Measurements from ENCODE around the gene RAB9A. TPM values are rescaled to one million over a fixed set of nuclear protein-coding genes. Genes with fewer than 3 reads are reported as not detected.
A peak's percentile ranks its signal among the peaks of the same experiment; 100 is the strongest.
"Not testable (repeated sequence)": the region's sequence is repeated elsewhere in the genome, so short reads cannot be mapped to it uniquely, and the experiment has no call there.

The RAB9A gene
- total and polyA plus RNA-seq, 7 experiments from 2014 or later: 10.1 to 22.8 (median 18.3) TPM

GRCh38 chrX:13648336-13648735 lies 40.6 kb upstream of the RAB9A start:
- H3K9me3 Mint-ChIP-seq; H3K27me3 ChIP-seq (ENCODE audit: control insufficient read depth in 2 of 2, insufficient read depth in 2 of 2, low read length in 2 of 2); CTCF ChIA-PET; ATAC-seq; DNase-seq; H3K27ac ChIP-seq (ENCODE audit: low read depth, low read length); H3K27ac Mint-ChIP-seq; H3K4me3 ChIP-seq (ENCODE audit: low read length); H3K4me3 Mint-ChIP-seq; POLR2A ChIA-PET; H3K36me3 ChIP-seq (ENCODE audit: control insufficient read depth in 2 of 3, insufficient read depth in 3 of 3, low read length in 3 of 3); H3K36me3 Mint-ChIP-seq; H3K27me3 Mint-ChIP-seq; H3K4me1 ChIP-seq (ENCODE audit: control insufficient read depth in 2 of 2, insufficient read depth in 2 of 2, low read length in 2 of 2); H3K9me3 ChIP-seq (ENCODE audit: control insufficient read depth in 2 of 3, low read length in 3 of 3): not testable (repeated sequence)
- H3K4me1 Mint-ChIP-seq: peaks cover 0 to 21% (median 15%) of the 10 kb centered on the region in 7 donors
- intact Hi-C loops (cut with micrococcal nuclease): loop anchor here in 1 of 2 donors (10.0 kb wide), 1 partner anchor 1496 kb away; no protein-coding TSS in a partner anchor

GRCh38 chrX:13649838-13650237 lies 39.1 kb upstream of the RAB9A start:
- Mint-ChIP-seq H3K27ac (no peak overlapping the region), H3K4me1 (peaks cover 1 to 29% (median 23%) of the 10 kb centered on the region in 7 donors), H3K9me3 (no peaks in the 10 kb centered on the region), H3K27me3 (no peaks in the 10 kb centered on the region), H3K36me3 (peaks cover 0 to under 1% (median 0%) of the 10 kb centered on the region in 5 donors), H3K4me3 (no peak overlapping the region)
- DNase-seq: no peak
- Histone ChIP-seq H3K4me1 (ENCODE audit: control insufficient read depth in 2 of 2, insufficient read depth in 2 of 2, low read length in 2 of 2) (peaks cover 15 to 16% of the 10 kb centered on the region in 2 donors), H3K27ac (ENCODE audit: low read depth, low read length) (no peak overlapping the region), H3K36me3 (ENCODE audit: control insufficient read depth in 2 of 3, insufficient read depth in 3 of 3, low read length in 3 of 3) (peaks cover 0 to 2% (median 0%) of the 10 kb centered on the region in 3 experiments), H3K9me3 (ENCODE audit: control insufficient read depth in 2 of 3, low read length in 3 of 3) (no peaks in the 10 kb centered on the region), H3K4me3 (ENCODE audit: low read length) (no peak overlapping the region), H3K27me3 (ENCODE audit: control insufficient read depth in 2 of 2, insufficient read depth in 2 of 2, low read length in 2 of 2) (no peaks in the 10 kb centered on the region)
- POLR2A ChIA-PET: no interaction called here
- CTCF ChIA-PET: interaction anchor here (1.3 kb wide), 1 partner anchor 382 kb away, joined by 3 read pairs; no protein-coding TSS in a partner anchor
- intact Hi-C loops (cut with micrococcal nuclease): loop anchor here (5.0 to 10.0 kb wide), 6 partner anchors 558 to 1885 kb away; partner anchors contain the start of gene PRPS2 (in 1 of the 2)
- no peak for ATAC-seq

- H3K9me3 ChIP-seq (ENCODE audit: control insufficient read depth in 2 of 3, low read length in 3 of 3): no peaks in the 10 kb centered on the region
- no peak overlapping the region for H3K4me3 Mint-ChIP-seq
- CTCF ChIA-PET: interaction anchor here (1.3 kb wide), 1 partner anchor 382 kb away, joined by 3 read pairs; no protein-coding TSS in a partner anchor
- H3K9me3 Mint-ChIP-seq: no peaks in the 10 kb centered on the region
- H3K36me3 ChIP-seq (ENCODE audit: control insufficient read depth in 2 of 3, insufficient read depth in 3 of 3, low read length in 3 of 3): peaks cover 0 to 2% (median 0%) of the 10 kb centered on the region in 3 experiments
- H3K4me1 ChIP-seq (ENCODE audit: control insufficient read depth in 2 of 2, insufficient read depth in 2 of 2, low read length in 2 of 2): peaks cover 15 to 16% of the 10 kb centered on the region in 2 donors
- H3K27ac Mint-ChIP-seq: peak overlapping the region in 1 of 9 donors; percentile 28
- peaks cover 5 to 34% (median 28%) of the 10 kb centered on the region in 7 donors for H3K4me1 Mint-ChIP-seq
- intact Hi-C loops (cut with micrococcal nuclease): loop anchor here (5.0 to 10.0 kb wide), 5 partner anchors 558 to 1886 kb away; partner anchors contain the start of gene PRPS2 (in 1 of the 2)
- H3K27me3 ChIP-seq (ENCODE audit: control insufficient read depth in 2 of 2, insufficient read depth in 2 of 2, low read length in 2 of 2): no peaks in the 10 kb centered on the region
- DNase-seq (no peak), ATAC-seq (no peak)
- H3K36me3 Mint-ChIP-seq: peaks cover 0 to 5% (median 0%) of the 10 kb centered on the region in 5 donors
- H3K27ac ChIP-seq (ENCODE audit: low read depth, low read length): no peak overlapping the region
- no peak overlapping the region for H3K4me3 ChIP-seq (ENCODE audit: low read length)
- no peaks in the 10 kb centered on the region for H3K27me3 Mint-ChIP-seq
- POLR2A ChIA-PET: interaction anchor here (0.5 to 0.9 kb wide), 2 partner anchors 72 to 205 kb away, joined by 3 read pairs; no protein-coding TSS in a partner anchor
Measured at GRCh38 chrX:13650318-13650717, 38.6 kb upstream of the RAB9A start.

GRCh38 chrX:13651150-13651549 lies 37.8 kb upstream of the RAB9A start:
- Mint-ChIP-seq H3K9me3 (no peaks in the 10 kb centered on the region), H3K27ac (peak overlapping the region in 2 of 9 donors; percentile 91 to 92), H3K36me3 (peaks cover 0 to 6% (median 0%) of the 10 kb centered on the region in 5 donors), H3K4me1 (peaks cover 3 to 33% (median 24%) of the 10 kb centered on the region in 7 donors), H3K4me3 (no peak overlapping the region), H3K27me3 (no peaks in the 10 kb centered on the region)
- no peak overlapping the region for H3K4me3 ChIP-seq (ENCODE audit: low read length)
- ChIA-PET CTCF (no interaction called here), POLR2A (interaction anchor here (0.9 to 1.3 kb wide), 2 partner anchors 71 to 378 kb away, joined by 3 read pairs; partner anchors contain the start of gene GEMIN8)
- H3K9me3 ChIP-seq (ENCODE audit: control insufficient read depth in 2 of 3, low read length in 3 of 3): no peaks in the 10 kb centered on the region
- intact Hi-C loops (cut with micrococcal nuclease): loop anchor here (5.0 to 10.0 kb wide), 5 partner anchors 559 to 1886 kb away; partner anchors contain the start of gene PRPS2 (in 1 of the 2)
- H3K4me1 ChIP-seq (ENCODE audit: control insufficient read depth in 2 of 2, insufficient read depth in 2 of 2, low read length in 2 of 2): peaks cover 15 to 16% of the 10 kb centered on the region in 2 donors
- ATAC-seq: no peak
- no peaks in the 10 kb centered on the region for H3K27me3 ChIP-seq (ENCODE audit: control insufficient read depth in 2 of 2, insufficient read depth in 2 of 2, low read length in 2 of 2)
- peaks cover 0 to 2% (median 0%) of the 10 kb centered on the region in 3 experiments for H3K36me3 ChIP-seq (ENCODE audit: control insufficient read depth in 2 of 3, insufficient read depth in 3 of 3, low read length in 3 of 3)
- no peak overlapping the region for H3K27ac ChIP-seq (ENCODE audit: low read depth, low read length)
- DNase-seq: no peak

GRCh38 chrX:13652287-13652793 lies 36.6 kb upstream of the RAB9A start:
- Histone ChIP-seq H3K9me3 (ENCODE audit: control insufficient read depth in 2 of 3, low read length in 3 of 3) (no peaks in the 10 kb centered on the region), H3K27me3 (ENCODE audit: control insufficient read depth in 2 of 2, insufficient read depth in 2 of 2, low read length in 2 of 2) (no peaks in the 10 kb centered on the region), H3K36me3 (ENCODE audit: control insufficient read depth in 2 of 3, insufficient read depth in 3 of 3, low read length in 3 of 3) (peaks cover 0 to 2% (median 0%) of the 10 kb centered on the region in 3 experiments), H3K4me1 (ENCODE audit: control insufficient read depth in 2 of 2, insufficient read depth in 2 of 2, low read length in 2 of 2) (peaks cover 15 to 16% of the 10 kb centered on the region in 2 donors), H3K27ac (ENCODE audit: low read depth, low read length) (peak overlapping the region; percentile 63), H3K4me3 (ENCODE audit: low read length) (peak overlapping the region; percentile 93)
- ChIA-PET POLR2A (interaction anchor here (1.1 to 1.8 kb wide), 6 partner anchors 36 to 677 kb away, joined by 3 to 11 read pairs (median 6); partner anchors contain the start of genes GEMIN8, OFD1, RAB9A and TMSB4X), CTCF (interaction anchor here (1.2 kb wide), 1 partner anchor 145 kb away, joined by 5 read pairs; no protein-coding TSS in a partner anchor)
- ATAC-seq: no peak
- Mint-ChIP-seq H3K4me3 (peak overlapping the region; percentile 79 to 96 (median 93)), H3K4me1 (peaks cover 0 to 35% (median 23%) of the 10 kb centered on the region in 7 donors), H3K27ac (peak overlapping the region; percentile 91 to 98 (median 96)), H3K9me3 (no peaks in the 10 kb centered on the region), H3K36me3 (peaks cover 0 to 11% (median 8%) of the 10 kb centered on the region in 5 donors), H3K27me3 (no peaks in the 10 kb centered on the region)
- intact Hi-C loops (cut with micrococcal nuclease): loop anchor here (2.0 to 10.0 kb wide), 8 partner anchors 560 to 1894 kb away; partner anchors contain the start of genes PRPS2 (in 2 of the 2) and MSL3 (in 1 of the 2)
- DNase-seq: no peak

- intact Hi-C loops (cut with micrococcal nuclease): loop anchor here (1.0 to 10.0 kb wide), 16 partner anchors 16 to 1894 kb away; partner anchors contain the start of genes OFD1 (in 2 of the 2), PRPS2 (in 2 of the 2), TRAPPC2 (in 2 of the 2) and FANCB (in 1 of the 2)
- ChIA-PET POLR2A (interaction anchor here (1.1 to 1.8 kb wide), 6 partner anchors 36 to 678 kb away, joined by 3 to 11 read pairs (median 6); partner anchors contain the start of genes GEMIN8, OFD1, RAB9A and TMSB4X), CTCF (interaction anchor here (0.6 to 1.2 kb wide), 3 partner anchors 146 to 1217 kb away, joined by 3 to 5 read pairs (median 4); no protein-coding TSS in a partner anchor)
- Mint-ChIP-seq H3K27me3 (no peaks in the 10 kb centered on the region), H3K36me3 (peaks cover 0 to 12% (median 8%) of the 10 kb centered on the region in 5 donors), H3K27ac (peak within 1 kb of the TSS; percentile 91 to 98 (median 96)), H3K4me3 (peak within 1 kb of the TSS; percentile 79 to 96 (median 93)), H3K4me1 (peaks cover 0 to 39% (median 24%) of the 10 kb centered on the region in 7 donors), H3K9me3 (no peaks in the 10 kb centered on the region)
- H3K27me3 ChIP-seq (ENCODE audit: control insufficient read depth in 2 of 2, insufficient read depth in 2 of 2, low read length in 2 of 2): no peaks in the 10 kb centered on the region
- H3K36me3 ChIP-seq (ENCODE audit: control insufficient read depth in 2 of 3, insufficient read depth in 3 of 3, low read length in 3 of 3): peaks cover 0 to 2% (median 0%) of the 10 kb centered on the region in 3 experiments
- H3K9me3 ChIP-seq (ENCODE audit: control insufficient read depth in 2 of 3, low read length in 3 of 3): no peaks in the 10 kb centered on the region
- peak; percentile 77 to 96 (median 93) for DNase-seq
- H3K27ac ChIP-seq (ENCODE audit: low read depth, low read length): peak within 1 kb of the TSS; percentile 93
- peaks cover 15 to 16% of the 10 kb centered on the region in 2 donors for H3K4me1 ChIP-seq (ENCODE audit: control insufficient read depth in 2 of 2, insufficient read depth in 2 of 2, low read length in 2 of 2)
- H3K4me3 ChIP-seq (ENCODE audit: low read length): peak within 1 kb of the TSS; percentile 93
- peak; percentile 97 for ATAC-seq
Measured at GRCh38 chrX:13652850-13653693, 35.9 kb upstream of the RAB9A start, which contains the start of gene TCEANC. Gene TCEANC, plus strand, starts transcription at chrX:13653141. Its CDS starts 9,368 bp downstream, at chrX:13662509.
